NB4 (cell line): Measurements from ENCODE around the gene SERTM1.

Experiments
- MYC ChIP-seq: IDR thresholded peaks from 2 replicates; pipeline ENCODE4 v1.6.1; 2011; ENCODE audit warnings: low read depth, low read length
- POLR2A ChIP-seq: IDR thresholded peaks from 2 replicates; pipeline ENCODE4 v1.6.1; 2011; ENCODE audit warnings: mild to moderate bottlenecking; ENCODE audit not compliant: insufficient read length; ENCODE audit errors: extremely low read depth
- TF ChIP-seq, protein P1 (sequence below): IDR thresholded peaks from one replicate; pipeline ENCODE4 v1.5.1; 2012; ENCODE audit warnings: low read depth, low read length
- TF ChIP-seq, protein P2 (sequence below): IDR thresholded peaks from 2 replicates; pipeline ENCODE4 v1.6.1; 2011; ENCODE audit warnings: low read depth, low read length

DNA sequence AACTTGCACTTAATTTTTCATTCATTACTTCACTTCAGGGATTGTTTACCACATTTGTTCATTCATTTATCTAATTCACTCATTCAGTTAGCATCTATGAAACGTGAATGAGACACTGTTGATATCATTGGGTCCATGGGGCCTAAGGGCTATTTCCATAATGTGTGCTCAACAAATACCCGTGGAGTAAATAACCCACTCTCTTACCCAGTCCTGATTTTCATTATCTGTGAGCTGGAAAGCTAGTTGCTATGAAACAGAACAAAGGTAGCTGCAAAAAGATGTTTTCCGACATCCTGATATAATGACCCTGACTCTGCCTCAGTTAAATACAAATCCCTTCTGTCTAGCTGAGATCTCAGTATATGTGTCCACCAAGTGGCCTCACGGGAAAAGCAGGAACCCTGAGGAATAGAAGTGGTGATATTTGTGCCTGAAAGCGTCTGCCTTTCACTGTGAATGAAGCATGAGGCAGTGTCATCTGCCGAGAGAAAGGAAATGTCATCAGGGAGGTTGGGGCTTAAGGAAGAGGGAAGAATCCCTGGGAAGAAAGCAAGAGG, 63.8 kb downstream of the SERTM1 start:
- TF ChIP-seq, protein P1, sequence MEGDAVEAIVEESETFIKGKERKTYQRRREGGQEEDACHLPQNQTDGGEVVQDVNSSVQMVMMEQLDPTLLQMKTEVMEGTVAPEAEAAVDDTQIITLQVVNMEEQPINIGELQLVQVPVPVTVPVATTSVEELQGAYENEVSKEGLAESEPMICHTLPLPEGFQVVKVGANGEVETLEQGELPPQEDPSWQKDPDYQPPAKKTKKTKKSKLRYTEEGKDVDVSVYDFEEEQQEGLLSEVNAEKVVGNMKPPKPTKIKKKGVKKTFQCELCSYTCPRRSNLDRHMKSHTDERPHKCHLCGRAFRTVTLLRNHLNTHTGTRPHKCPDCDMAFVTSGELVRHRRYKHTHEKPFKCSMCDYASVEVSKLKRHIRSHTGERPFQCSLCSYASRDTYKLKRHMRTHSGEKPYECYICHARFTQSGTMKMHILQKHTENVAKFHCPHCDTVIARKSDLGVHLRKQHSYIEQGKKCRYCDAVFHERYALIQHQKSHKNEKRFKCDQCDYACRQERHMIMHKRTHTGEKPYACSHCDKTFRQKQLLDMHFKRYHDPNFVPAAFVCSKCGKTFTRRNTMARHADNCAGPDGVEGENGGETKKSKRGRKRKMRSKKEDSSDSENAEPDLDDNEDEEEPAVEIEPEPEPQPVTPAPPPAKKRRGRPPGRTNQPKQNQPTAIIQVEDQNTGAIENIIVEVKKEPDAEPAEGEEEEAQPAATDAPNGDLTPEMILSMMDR, result no peak
- TF ChIP-seq POLR2A (no peak), MYC (no peak)
- TF ChIP-seq, protein P2, sequence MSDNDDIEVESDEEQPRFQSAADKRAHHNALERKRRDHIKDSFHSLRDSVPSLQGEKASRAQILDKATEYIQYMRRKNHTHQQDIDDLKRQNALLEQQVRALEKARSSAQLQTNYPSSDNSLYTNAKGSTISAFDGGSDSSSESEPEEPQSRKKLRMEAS, result no peak
